HEK293T (cell line): Measurements from ENCODE around the gene DNAJC10.

Source experiments
- CTCF ChIA-PET: fragments of 350-600 bp; formaldehyde crosslinking; extraction: SDS; loops from one replicate; lab custom pipeline; 2021; ENCODE audit warnings: antibody characterized with exemption, inconsistent platforms; lab: Yijun Ruan, JAX
- POLR2A ChIA-PET: fragments of 350-600 bp; formaldehyde crosslinking; extraction: SDS; loops from one replicate; lab custom pipeline; 2020; ENCODE audit warnings: antibody characterized with exemption, inconsistent platforms; lab: Yijun Ruan, JAX
- DNase-seq: peaks from one replicate; pipeline ENCODE4 v3.0.0; 2012; ENCODE audit warnings: mixed read lengths; ENCODE audit errors: extremely low spot score
- ARNT ChIP-seq: fragments of 450-650 bp; IDR thresholded peaks from 2 replicates; pipeline ENCODE4 v1.6.1; 2017; ENCODE audit warnings: mild to moderate bottlenecking
- BHLHE40 ChIP-seq: fragments of 450-650 bp; IDR thresholded peaks from 2 replicates; pipeline ENCODE4 v1.6.1; 2016; ENCODE audit warnings: mild to moderate bottlenecking, moderate library complexity, borderline replicate concordance
- CTBP1 ChIP-seq: fragments of 450-650 bp; IDR thresholded peaks from 2 replicates; pipeline ENCODE4 v1.6.1; 2016; ENCODE audit warnings: borderline replicate concordance
- ELF4 ChIP-seq: fragments of 450-650 bp; IDR thresholded peaks from 2 replicates; pipeline ENCODE4 v1.6.1; 2017; ENCODE audit warnings: antibody characterized with exemption
- FOXA1 ChIP-seq: fragments of 450-650 bp; IDR thresholded peaks from 2 replicates; pipeline ENCODE4 v1.6.1; 2016; ENCODE audit warnings: mild to moderate bottlenecking
- FOXK2 ChIP-seq: fragments of 450-650 bp; IDR thresholded peaks from 2 replicates; pipeline ENCODE4 v1.6.1; 2016; ENCODE audit warnings: mild to moderate bottlenecking
- FOXM1 ChIP-seq: fragments of 450-650 bp; IDR thresholded peaks from 2 replicates; pipeline ENCODE4 v1.6.1; 2017; ENCODE audit warnings: mild to moderate bottlenecking, borderline replicate concordance
- HDGF ChIP-seq: fragments of 450-650 bp; IDR thresholded peaks from 2 replicates; pipeline ENCODE4 v1.6.1; 2017; ENCODE audit warnings: antibody characterized with exemption, borderline replicate concordance
- L3MBTL2 ChIP-seq: fragments of 450-650 bp; conservative IDR thresholded peaks from 2 replicates; pipeline ENCODE4 v1.6.1; 2016; ENCODE audit warnings: mild to moderate bottlenecking
- LEF1 ChIP-seq: fragments of 450-650 bp; IDR thresholded peaks from 2 replicates; pipeline ENCODE4 v1.6.1; 2017; ENCODE audit warnings: mild to moderate bottlenecking, borderline replicate concordance
- NFRKB ChIP-seq: fragments of 450-650 bp; IDR thresholded peaks from 2 replicates; pipeline ENCODE4 v1.6.1; 2016; ENCODE audit warnings: mild to moderate bottlenecking, moderate library complexity
- SP1 ChIP-seq: fragments of 450-650 bp; IDR thresholded peaks from 2 replicates; pipeline ENCODE4 v1.6.1; 2017
- SUZ12 ChIP-seq: fragments of 450-650 bp; IDR thresholded peaks from 2 replicates; pipeline ENCODE4 v1.6.1; 2016; ENCODE audit warnings: mild to moderate bottlenecking
- TARDBP ChIP-seq: fragments of 450-650 bp; IDR thresholded peaks from 2 replicates; pipeline ENCODE4 v1.6.1; 2016
- ZNF384 ChIP-seq: fragments of 450-650 bp; IDR thresholded peaks from 2 replicates; pipeline ENCODE4 v1.6.1; 2016
- TF ChIP-seq, protein P1 (sequence below): fragments of 450-650 bp; IDR thresholded peaks from 2 replicates; pipeline ENCODE4 v1.6.1; 2016

Gene DNAJC10

DNA sequence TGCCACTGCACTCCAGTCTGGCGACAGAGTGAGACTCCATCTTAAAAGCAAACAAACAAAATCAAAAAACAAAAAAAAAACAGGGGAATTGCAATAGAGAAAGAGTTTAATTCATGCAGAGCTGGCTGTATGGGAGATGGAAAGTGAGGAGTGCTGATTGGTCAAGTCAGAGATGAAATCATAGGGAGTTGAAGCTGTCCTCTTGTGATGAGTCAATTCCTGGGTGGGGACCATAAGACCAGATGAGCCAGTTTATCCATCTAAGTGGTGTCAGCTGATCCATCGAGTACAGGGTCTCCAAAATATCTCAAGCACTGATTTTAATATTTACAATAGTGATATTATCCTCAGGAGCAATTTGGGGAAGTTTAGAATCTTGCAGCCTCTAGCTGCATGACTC is 105.1 kb downstream of the DNAJC10 start:
- ChIA-PET POLR2A (no interaction called here), CTCF (interaction anchor here (0.6 kb wide), 1 partner anchor 16 kb away, joined by 3 read pairs; no protein-coding TSS in a partner anchor)
- TF ChIP-seq CTBP1, result no peak
- TF ChIP-seq, protein P1, sequence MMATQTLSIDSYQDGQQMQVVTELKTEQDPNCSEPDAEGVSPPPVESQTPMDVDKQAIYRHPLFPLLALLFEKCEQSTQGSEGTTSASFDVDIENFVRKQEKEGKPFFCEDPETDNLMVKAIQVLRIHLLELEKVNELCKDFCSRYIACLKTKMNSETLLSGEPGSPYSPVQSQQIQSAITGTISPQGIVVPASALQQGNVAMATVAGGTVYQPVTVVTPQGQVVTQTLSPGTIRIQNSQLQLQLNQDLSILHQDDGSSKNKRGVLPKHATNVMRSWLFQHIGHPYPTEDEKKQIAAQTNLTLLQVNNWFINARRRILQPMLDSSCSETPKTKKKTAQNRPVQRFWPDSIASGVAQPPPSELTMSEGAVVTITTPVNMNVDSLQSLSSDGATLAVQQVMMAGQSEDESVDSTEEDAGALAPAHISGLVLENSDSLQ, result no peak
- no peak for TF ChIP-seq NFRKB
- TF ChIP-seq HDGF, result no peak
- TF ChIP-seq ZNF384, result no peak
- TF ChIP-seq L3MBTL2, result no peak
- no peak for TF ChIP-seq ELF4
- TF ChIP-seq SUZ12, result no peak
- no peak for TF ChIP-seq ARNT
- TF ChIP-seq LEF1, result no peak
- no peak for TF ChIP-seq FOXK2
- TF ChIP-seq FOXM1, result no peak
- no peak for TF ChIP-seq BHLHE40
- no peak for TF ChIP-seq SP1
- no peak for TF ChIP-seq FOXA1
- TF ChIP-seq TARDBP, result no peak
- no peak for DNase-seq

DNA sequence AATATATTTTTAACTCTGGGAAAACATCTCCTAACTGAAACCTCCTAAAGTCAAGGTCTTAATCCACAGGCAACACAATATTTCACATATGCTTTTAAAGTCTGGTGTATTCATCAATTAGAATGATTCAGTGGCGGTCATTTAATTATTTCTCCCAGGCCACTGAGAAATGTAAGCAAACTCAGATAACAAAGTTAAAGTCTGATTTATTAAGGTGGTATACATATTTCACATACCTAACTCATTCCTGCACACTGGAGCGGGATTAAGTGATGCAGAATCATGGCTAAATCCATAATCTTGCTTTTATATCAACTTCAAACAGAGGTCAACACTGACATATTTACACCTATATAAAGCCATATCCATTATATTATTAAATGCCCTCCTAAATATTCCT is 106.7 kb downstream of the DNAJC10 start:
- ChIA-PET CTCF (no interaction called here), POLR2A (no interaction called here)
- no peak for DNase-seq
- no peak for TF ChIP-seq NFRKB

DNA sequence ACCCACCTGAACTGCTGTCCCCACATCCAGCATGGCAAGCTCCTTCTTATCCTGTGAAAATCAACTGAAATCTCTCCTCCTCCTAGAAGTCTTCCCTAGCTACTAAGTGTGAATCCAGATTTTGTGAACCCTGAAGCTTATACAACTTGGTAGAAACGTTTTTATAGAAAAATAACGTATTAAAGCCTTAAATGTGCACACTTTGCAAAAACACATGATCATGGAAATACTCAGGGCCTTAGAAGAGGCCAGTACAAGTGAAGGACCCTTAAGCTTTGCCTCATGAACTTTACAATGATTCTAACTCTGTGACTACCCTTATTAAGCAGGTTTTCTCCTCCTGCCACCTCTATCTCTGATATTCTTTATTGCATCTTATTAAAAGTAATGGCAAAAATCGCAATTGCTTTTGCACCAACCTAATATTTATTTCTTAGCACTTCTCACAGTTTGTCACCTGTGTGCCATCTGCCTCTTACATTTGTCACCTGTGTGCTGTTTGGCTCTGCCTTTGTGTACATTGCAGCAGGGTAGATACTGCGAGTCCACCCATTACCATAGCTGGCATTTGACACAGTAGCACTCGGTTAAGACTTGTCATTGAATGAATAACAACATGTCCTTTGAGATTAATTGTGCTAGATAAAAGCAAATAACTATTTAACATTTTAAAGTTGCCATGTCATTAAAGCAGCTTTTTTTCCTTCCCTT is 108.2 kb downstream of the DNAJC10 start:
- no peak for TF ChIP-seq SUZ12
- no peak for TF ChIP-seq LEF1
- TF ChIP-seq BHLHE40, result no peak
- TF ChIP-seq, protein P1, result no peak
- no peak for TF ChIP-seq FOXA1
- no peak for TF ChIP-seq ARNT
- TF ChIP-seq ELF4, result no peak
- no peak for TF ChIP-seq FOXK2
- no peak for TF ChIP-seq ZNF384
- TF ChIP-seq FOXM1, result no peak
- no peak for TF ChIP-seq TARDBP
- no peak for TF ChIP-seq NFRKB
- no peak for TF ChIP-seq L3MBTL2
- no peak for TF ChIP-seq CTBP1
- POLR2A ChIA-PET, result no interaction called here
- DNase-seq, result no peak
- CTCF ChIA-PET, result interaction anchor here (0.7 kb wide), 1 partner anchor 424 kb away, joined by 3 read pairs; no protein-coding TSS in a partner anchor

DNA sequence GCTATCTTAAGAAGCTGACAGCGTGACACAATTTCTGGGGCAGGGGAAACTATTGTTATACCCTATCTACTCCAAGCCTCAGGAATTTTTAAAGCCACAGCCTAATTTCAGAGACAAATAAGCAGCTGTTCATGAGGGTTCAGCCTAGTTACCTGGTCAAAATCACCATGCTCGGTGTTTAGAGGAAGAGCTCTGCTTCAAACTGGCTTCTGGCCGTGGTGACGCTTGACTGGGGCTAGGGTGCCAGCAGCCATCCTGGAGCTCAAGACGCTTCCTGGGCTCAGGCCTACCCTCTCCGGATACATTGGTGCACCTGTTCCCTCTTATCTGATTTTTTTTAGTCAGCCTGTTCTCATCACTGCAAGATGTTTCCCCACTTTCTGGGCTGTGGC is 108.7 kb downstream of the DNAJC10 start:
- ChIA-PET CTCF (no interaction called here), POLR2A (no interaction called here)
- no peak for TF ChIP-seq SP1
- TF ChIP-seq FOXK2, result no peak
- no peak for TF ChIP-seq BHLHE40
- no peak for TF ChIP-seq SUZ12
- TF ChIP-seq L3MBTL2, result no peak
- no peak for TF ChIP-seq LEF1
- TF ChIP-seq NFRKB, result no peak
- TF ChIP-seq HDGF, result no peak
- TF ChIP-seq ELF4, result no peak
- TF ChIP-seq FOXA1, result no peak
- no peak for TF ChIP-seq ARNT
- no peak for TF ChIP-seq ZNF384
- TF ChIP-seq, protein P1, result no peak
- no peak for TF ChIP-seq FOXM1
- no peak for TF ChIP-seq CTBP1
- no peak for TF ChIP-seq TARDBP
- DNase-seq, result no peak

DNA sequence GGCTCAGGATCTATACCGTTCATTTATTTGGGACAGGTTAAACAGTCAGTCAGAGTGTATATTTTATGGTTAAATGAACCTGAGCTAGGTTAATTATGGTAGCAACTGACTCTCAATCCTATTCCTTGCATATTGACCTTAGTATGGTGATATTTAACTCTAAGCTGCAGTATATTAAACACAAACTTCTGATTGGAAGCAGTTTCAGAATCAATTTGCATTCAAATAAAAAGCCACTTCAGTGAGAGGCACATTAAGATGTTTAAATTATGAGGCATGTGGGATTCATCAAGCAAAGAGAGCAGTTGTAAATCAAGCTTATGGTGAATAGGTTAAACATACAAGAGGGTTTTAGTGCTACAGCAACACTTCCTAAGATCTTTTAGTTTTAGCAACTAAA is 110.0 kb downstream of the DNAJC10 start:
- ChIA-PET CTCF (no interaction called here), POLR2A (no interaction called here)
- TF ChIP-seq L3MBTL2, result no peak
- TF ChIP-seq, protein P1, result peak; percentile 82
- DNase-seq, result no peak

DNA sequence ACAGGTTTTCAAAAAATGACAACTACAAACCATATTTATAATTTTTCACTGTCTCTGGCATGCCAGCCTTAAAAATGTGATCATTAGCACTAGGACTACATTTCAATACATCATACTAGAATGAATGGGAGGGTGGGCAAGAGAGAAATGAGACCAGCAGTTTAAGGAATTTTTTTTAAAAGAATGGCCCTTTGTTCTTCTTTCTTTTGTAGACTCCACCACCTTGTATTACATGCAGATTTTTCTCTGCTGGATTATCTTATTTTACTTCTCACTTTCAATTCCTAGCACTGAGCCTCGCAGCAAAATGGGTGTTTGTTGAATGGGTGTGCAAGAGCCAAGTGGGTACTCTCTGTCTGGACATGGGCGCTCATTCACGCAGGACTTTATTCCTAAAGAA is 110.4 kb downstream of the DNAJC10 start:
- POLR2A ChIA-PET, result no interaction called here
- DNase-seq, result no peak

More for the DNA sequence above, 110.4 kb downstream of the DNAJC10 start:
- TF ChIP-seq ZNF384 (no peak), ELF4 (no peak), FOXM1 (no peak), HDGF (no peak), LEF1 (no peak)
- CTCF ChIA-PET, result no interaction called here
